CD14-positive monocyte (primary cell): ENCODE results near the gene NPEPPS. TPM values are rescaled to one million over a fixed set of nuclear protein-coding genes. Genes with fewer than 3 reads are reported as not detected.

Experiments
- DNase-seq, 3 donors: peaks; one replicate each; pipeline ENCODE4 v3.0.0-alpha.2; 2011 to 2022
- H2AFZ ChIP-seq: 2 replicates; pipeline ENCODE4 v1.6.0; 2012; ENCODE audit warnings: mild to moderate bottlenecking, low read depth, low read length, inconsistent platforms; ENCODE audit not compliant: insufficient read depth, poor library complexity, severe bottlenecking
- H3K27ac ChIP-seq, 2 donors: 1 replicate in 1 of 2; 2 replicates in 1 of 2; pipeline ENCODE4 v1.5.1; 2012 to 2013; ENCODE audit warnings: low read length in 2 of 2, control low read depth in 1 of 2, inconsistent platforms in 1 of 2, low read depth in 1 of 2, mild to moderate bottlenecking in 1 of 2
- H3K27me3 ChIP-seq, 2 donors: one replicate each; pipeline versions ENCODE4 v1.6.0 to v1.6.1; 2011 to 2013; ENCODE audit warnings: low read length in 2 of 2; ENCODE audit not compliant: control insufficient read depth in 2 of 2, insufficient read depth in 2 of 2
- H3K36me3 ChIP-seq, 2 donors: replicated peaks in 1 of 2; 1 replicate in 1 of 2; 2 replicates in 1 of 2; pipeline versions ENCODE4 v1.5.1 to v1.6.1; 2012 to 2013; ENCODE audit warnings: low read length in 2 of 2, control low read depth in 1 of 2, inconsistent platforms in 1 of 2, mild to moderate bottlenecking in 1 of 2; ENCODE audit not compliant: insufficient read depth in 2 of 2, control insufficient read depth in 1 of 2
- H3K4me1 ChIP-seq, 2 donors: 1 replicate in 1 of 2; 2 replicates in 1 of 2; pipeline versions ENCODE4 v1.5.1 to v1.6.1; 2012 to 2013; ENCODE audit warnings: low read length in 2 of 2, control low read depth in 1 of 2, inconsistent platforms in 1 of 2, mild to moderate bottlenecking in 1 of 2, moderate library complexity in 1 of 2; ENCODE audit not compliant: insufficient read depth in 2 of 2, control insufficient read depth in 1 of 2
- H3K4me2 ChIP-seq: replicated peaks from 2 replicates; pipeline ENCODE3; 2012; ENCODE audit warnings: low read length, moderate library complexity, mild to moderate bottlenecking; ENCODE audit not compliant: poor library complexity, severe bottlenecking; ENCODE audit errors: extremely low read depth
- H3K4me3 ChIP-seq, 3 experiments: fragments of 200-600 bp in 1 of 3; sonication (generic) in 1 of 3; replicated peaks in 1 of 3; 1 replicate in 2 of 3; 2 replicates in 1 of 3; pipeline ENCODE4 v1.5.1; 2011 to 2013; ENCODE audit warnings: low read length in 3 of 3, mild to moderate bottlenecking in 3 of 3, control low read depth in 2 of 3, low read depth in 2 of 3, inconsistent platforms in 1 of 3, moderate library complexity in 1 of 3
- H3K79me2 ChIP-seq: 2 replicates; pipeline ENCODE4 v1.6.0; 2012; ENCODE audit warnings: mild to moderate bottlenecking, control low read depth, inconsistent platforms, low read length, moderate library complexity; ENCODE audit not compliant: insufficient read depth
- H3K9ac ChIP-seq: 2 replicates; pipeline ENCODE4 v1.6.0; 2017; ENCODE audit warnings: low read length, mild to moderate bottlenecking; ENCODE audit not compliant: insufficient read depth, poor library complexity, severe bottlenecking
- H3K9me3 ChIP-seq, 2 donors: replicated peaks in 1 of 2; 1 replicate in 1 of 2; 2 replicates in 1 of 2; pipeline versions ENCODE4 v1.5.1 to v1.6.1; 2012 to 2013; ENCODE audit warnings: low read length in 2 of 2, control low read depth in 1 of 2; ENCODE audit not compliant: control insufficient read depth in 1 of 2, insufficient read depth in 1 of 2
- H4K20me1 ChIP-seq: 2 replicates; pipeline ENCODE4 v1.6.0; 2012; ENCODE audit warnings: mild to moderate bottlenecking, low read length, control low read depth, moderate library complexity; ENCODE audit not compliant: insufficient read depth
- H3K27ac Mint-ChIP-seq, 7 donors: one replicate each; pipeline ENCODE4 v1.8.0; 2020; ENCODE audit warnings: mild to moderate bottlenecking in 7 of 7, mixed read lengths in 7 of 7, moderate library complexity in 6 of 7, inconsistent platforms in 2 of 7
- H3K27me3 Mint-ChIP-seq, 3 donors: one replicate each; pipeline ENCODE4 v1.8.0; 2021 to 2022; ENCODE audit warnings: low read depth in 3 of 3, mild to moderate bottlenecking in 3 of 3, mixed read lengths in 3 of 3, moderate library complexity in 3 of 3, inconsistent platforms in 1 of 3
- H3K36me3 Mint-ChIP-seq, 2 donors: one replicate each; pipeline ENCODE4 v1.8.0; 2020; ENCODE audit warnings: mixed read lengths in 2 of 2, inconsistent platforms in 1 of 2, mild to moderate bottlenecking in 1 of 2
- H3K4me1 Mint-ChIP-seq: one replicate; pipeline ENCODE4 v1.8.0; 2020; ENCODE audit warnings: mild to moderate bottlenecking, mixed read lengths
- H3K4me3 Mint-ChIP-seq, 2 donors: one replicate each; pipeline ENCODE4 v1.8.0; 2020; ENCODE audit warnings: mild to moderate bottlenecking in 2 of 2, mixed read lengths in 2 of 2, moderate library complexity in 1 of 2
- H3K9me3 Mint-ChIP-seq, 7 donors: one replicate each; pipeline ENCODE4 v1.8.0; 2020 to 2022; ENCODE audit warnings: mixed read lengths in 7 of 7, mild to moderate bottlenecking in 6 of 7, moderate library complexity in 6 of 7, inconsistent platforms in 2 of 7
- WGBS: methylation state at CpG from one replicate; pipeline ENCODE4 v1.1.5; 2013; ENCODE audit warnings: missing lambda C conversion rate; ENCODE audit not compliant: insufficient coverage; 5-methylcytosine and 5-hydroxymethylcytosine counted together
- intact Hi-C, 2 donors: fragments of 100-400 bp; cut with micrococcal nuclease; formaldehyde crosslinking; loops; one replicate each; pipeline versions ENCODE4 v1.15.0 to v1.15.1; 2023
- polyA plus RNA-seq, 3 donors: library from polyadenylated mRNA; depleted of rRNA in 1 of 3; unstranded in 2 of 3; stranded (reverse) in 1 of 3; fragments of 300-500 nt in 2 of 3; fragments of >200 nt in 1 of 3; fragmentation: Illumina TruSeq in 2 of 3; gene quantifications; 1 replicate in 2 of 3; 2 replicates in 1 of 3; pipeline ENCODE4 v1.2.3, GENCODE V29; 2012 to 2021
- TF ChIP-seq, protein P1 (sequence below): fragments of 200-600 bp; IDR thresholded peaks from one replicate; pipeline ENCODE4 v1.8.0; 2022; ENCODE audit warnings: antibody characterized with exemption, mild to moderate bottlenecking

Gene NPEPPS
- polyA plus RNA-seq, 3 donors: 38.3 to 80.1 (median 53.1) TPM

DNA sequence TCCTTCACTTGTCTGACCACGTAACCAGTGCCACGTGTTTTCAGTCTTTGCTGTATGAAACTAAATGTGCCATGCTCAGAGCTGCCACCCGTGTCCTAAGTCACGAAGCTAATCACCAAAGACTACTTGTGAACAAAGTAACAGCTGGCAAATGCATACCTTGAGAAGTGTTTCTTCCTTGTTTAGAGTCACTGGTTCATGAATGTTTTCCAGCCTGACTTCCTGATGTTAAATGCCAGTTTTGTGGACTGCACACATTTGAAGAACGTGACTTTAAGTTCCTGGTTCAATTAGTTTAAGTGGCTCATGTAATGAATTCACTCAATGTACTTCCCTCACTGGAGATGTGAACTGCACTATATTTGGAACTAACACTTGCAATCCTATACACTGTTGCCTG lies 98.9 kb downstream of the NPEPPS start:
- H3K9me3 ChIP-seq: no peaks in the 10 kb centered on the region
- 87% methylated on average over 3 of the region's 5 CpGs for WGBS
- H3K36me3 Mint-ChIP-seq: peaks cover 17 to 34% of the 10 kb centered on the region in 2 donors
- H3K4me2 ChIP-seq: no peak overlapping the region
- H3K27ac Mint-ChIP-seq: no peak overlapping the region
- H3K9ac ChIP-seq: no peak overlapping the region
- H3K9me3 Mint-ChIP-seq: no peaks in the 10 kb centered on the region
- no peak for DNase-seq
- no peaks in the 10 kb centered on the region for H3K27me3 ChIP-seq
- peaks cover 5 to 15% of the 10 kb centered on the region in 2 donors for H3K36me3 ChIP-seq
- intact Hi-C loops: no loop called here
- TF ChIP-seq, protein P1, sequence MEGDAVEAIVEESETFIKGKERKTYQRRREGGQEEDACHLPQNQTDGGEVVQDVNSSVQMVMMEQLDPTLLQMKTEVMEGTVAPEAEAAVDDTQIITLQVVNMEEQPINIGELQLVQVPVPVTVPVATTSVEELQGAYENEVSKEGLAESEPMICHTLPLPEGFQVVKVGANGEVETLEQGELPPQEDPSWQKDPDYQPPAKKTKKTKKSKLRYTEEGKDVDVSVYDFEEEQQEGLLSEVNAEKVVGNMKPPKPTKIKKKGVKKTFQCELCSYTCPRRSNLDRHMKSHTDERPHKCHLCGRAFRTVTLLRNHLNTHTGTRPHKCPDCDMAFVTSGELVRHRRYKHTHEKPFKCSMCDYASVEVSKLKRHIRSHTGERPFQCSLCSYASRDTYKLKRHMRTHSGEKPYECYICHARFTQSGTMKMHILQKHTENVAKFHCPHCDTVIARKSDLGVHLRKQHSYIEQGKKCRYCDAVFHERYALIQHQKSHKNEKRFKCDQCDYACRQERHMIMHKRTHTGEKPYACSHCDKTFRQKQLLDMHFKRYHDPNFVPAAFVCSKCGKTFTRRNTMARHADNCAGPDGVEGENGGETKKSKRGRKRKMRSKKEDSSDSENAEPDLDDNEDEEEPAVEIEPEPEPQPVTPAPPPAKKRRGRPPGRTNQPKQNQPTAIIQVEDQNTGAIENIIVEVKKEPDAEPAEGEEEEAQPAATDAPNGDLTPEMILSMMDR: no peak
- H3K79me2 ChIP-seq: no peaks in the 10 kb centered on the region
- H2AFZ ChIP-seq: no peak overlapping the region
- no peaks in the 10 kb centered on the region for H3K4me1 ChIP-seq
- H3K4me1 Mint-ChIP-seq: peaks cover 4% of the 10 kb centered on the region
- no peak overlapping the region for H3K4me3 Mint-ChIP-seq
- H3K27me3 Mint-ChIP-seq: peaks cover 0 to 2% (median 1%) of the 10 kb centered on the region in 3 donors
- no peak overlapping the region for H3K27ac ChIP-seq
- H3K4me3 ChIP-seq: no peak overlapping the region
- no peaks in the 10 kb centered on the region for H4K20me1 ChIP-seq

GRCh38 chr17:47630614-47631013 lies 99.7 kb downstream of the NPEPPS start:
- Histone ChIP-seq H3K27me3 (no peaks in the 10 kb centered on the region), H3K27ac (no peak overlapping the region), H3K79me2 (no peaks in the 10 kb centered on the region), H3K4me1 (no peaks in the 10 kb centered on the region), H3K36me3 (peaks cover 7 to 14% of the 10 kb centered on the region in 2 donors), H3K4me3 (no peak overlapping the region), H2AFZ (no peak overlapping the region), H3K4me2 (no peak overlapping the region), H3K9me3 (no peaks in the 10 kb centered on the region), H3K9ac (no peak overlapping the region), H4K20me1 (no peaks in the 10 kb centered on the region)
- DNase-seq: no peak
- Mint-ChIP-seq H3K36me3 (peaks cover 18 to 33% of the 10 kb centered on the region in 2 donors), H3K27ac (no peak overlapping the region), H3K4me1 (peaks cover 4% of the 10 kb centered on the region), H3K4me3 (no peak overlapping the region), H3K9me3 (no peaks in the 10 kb centered on the region), H3K27me3 (peaks cover 0 to 2% (median 1%) of the 10 kb centered on the region in 3 donors)
- TF ChIP-seq, protein P1: no peak
- intact Hi-C loops: no loop called here
- WGBS: 83% methylated on average over 1 of the region's 2 CpGs
